Measurements from ENCODE around the gene BNIP2. TPM values are rescaled to one million over a fixed set of nuclear protein-coding genes. Genes with fewer than 3 reads are reported as not detected.

The BNIP2 gene
- total and polyA plus RNA-seq, 4 donors, result 17.4 to 73.6 (median 29.6) TPM

DNA sequence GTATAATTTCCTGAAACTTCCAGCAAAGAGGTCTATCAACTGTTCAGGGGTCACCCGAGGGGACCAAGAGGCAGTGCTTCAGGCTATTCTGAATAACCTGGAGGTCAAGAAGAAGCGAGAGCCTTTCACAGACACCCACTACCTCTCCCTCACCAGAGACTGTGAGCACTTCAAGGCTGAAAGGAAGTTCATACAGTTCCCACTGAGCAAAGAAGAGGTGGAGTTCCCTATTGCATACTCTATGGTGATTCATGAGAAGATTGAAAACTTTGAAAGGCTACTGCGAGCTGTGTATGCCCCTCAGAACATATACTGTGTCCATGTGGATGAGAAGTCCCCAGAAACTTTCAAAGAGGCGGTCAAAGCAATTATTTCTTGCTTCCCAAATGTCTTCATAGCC is 70.7 kb downstream of the BNIP2 start:
- no peaks in the 10 kb centered on the region for H3K4me1 ChIP-seq (ENCODE audit: control insufficient read depth in 4 of 4, insufficient read depth in 4 of 4, low read length in 3 of 4)
- DNase-seq (ENCODE audit: low spot score), result no peak
- no peak overlapping the region for H3K27ac ChIP-seq (ENCODE audit: low read depth in 1 of 2, low read length in 2 of 2)
- no peaks in the 10 kb centered on the region for H3K36me3 ChIP-seq (ENCODE audit: control insufficient read depth in 4 of 4, insufficient read depth in 3 of 4, low read depth in 1 of 4, low read length in 3 of 4)
- H3K9ac ChIP-seq (ENCODE audit: low read depth in 1 of 2, low read length in 2 of 2), result no peak overlapping the region
- H3K9me3 ChIP-seq (ENCODE audit: control insufficient read depth in 4 of 4, low read length in 3 of 4), result no peaks in the 10 kb centered on the region
- H3K27me3 ChIP-seq (ENCODE audit: control insufficient read depth in 4 of 4, insufficient read depth in 4 of 4, low read length in 3 of 4), result peaks cover 0 to 4% (median 0%) of the 10 kb centered on the region in 4 donors
- no peak for TF ChIP-seq HNF4A (conservative IDR thresholded peaks at IDR 0.05)
- no peak for TF ChIP-seq NR2F2 (IDR thresholded peaks at IDR 0.05)
- TF ChIP-seq, protein P1, sequence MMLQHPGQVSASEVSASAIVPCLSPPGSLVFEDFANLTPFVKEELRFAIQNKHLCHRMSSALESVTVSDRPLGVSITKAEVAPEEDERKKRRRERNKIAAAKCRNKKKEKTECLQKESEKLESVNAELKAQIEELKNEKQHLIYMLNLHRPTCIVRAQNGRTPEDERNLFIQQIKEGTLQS (IDR thresholded peaks at IDR 0.05), result no peak
- no peak for TF ChIP-seq FOXA2 (IDR thresholded peaks at IDR 0.05)
- TF ChIP-seq JUND (IDR thresholded peaks at IDR 0.05), result no peak
- TF ChIP-seq, protein P2, sequence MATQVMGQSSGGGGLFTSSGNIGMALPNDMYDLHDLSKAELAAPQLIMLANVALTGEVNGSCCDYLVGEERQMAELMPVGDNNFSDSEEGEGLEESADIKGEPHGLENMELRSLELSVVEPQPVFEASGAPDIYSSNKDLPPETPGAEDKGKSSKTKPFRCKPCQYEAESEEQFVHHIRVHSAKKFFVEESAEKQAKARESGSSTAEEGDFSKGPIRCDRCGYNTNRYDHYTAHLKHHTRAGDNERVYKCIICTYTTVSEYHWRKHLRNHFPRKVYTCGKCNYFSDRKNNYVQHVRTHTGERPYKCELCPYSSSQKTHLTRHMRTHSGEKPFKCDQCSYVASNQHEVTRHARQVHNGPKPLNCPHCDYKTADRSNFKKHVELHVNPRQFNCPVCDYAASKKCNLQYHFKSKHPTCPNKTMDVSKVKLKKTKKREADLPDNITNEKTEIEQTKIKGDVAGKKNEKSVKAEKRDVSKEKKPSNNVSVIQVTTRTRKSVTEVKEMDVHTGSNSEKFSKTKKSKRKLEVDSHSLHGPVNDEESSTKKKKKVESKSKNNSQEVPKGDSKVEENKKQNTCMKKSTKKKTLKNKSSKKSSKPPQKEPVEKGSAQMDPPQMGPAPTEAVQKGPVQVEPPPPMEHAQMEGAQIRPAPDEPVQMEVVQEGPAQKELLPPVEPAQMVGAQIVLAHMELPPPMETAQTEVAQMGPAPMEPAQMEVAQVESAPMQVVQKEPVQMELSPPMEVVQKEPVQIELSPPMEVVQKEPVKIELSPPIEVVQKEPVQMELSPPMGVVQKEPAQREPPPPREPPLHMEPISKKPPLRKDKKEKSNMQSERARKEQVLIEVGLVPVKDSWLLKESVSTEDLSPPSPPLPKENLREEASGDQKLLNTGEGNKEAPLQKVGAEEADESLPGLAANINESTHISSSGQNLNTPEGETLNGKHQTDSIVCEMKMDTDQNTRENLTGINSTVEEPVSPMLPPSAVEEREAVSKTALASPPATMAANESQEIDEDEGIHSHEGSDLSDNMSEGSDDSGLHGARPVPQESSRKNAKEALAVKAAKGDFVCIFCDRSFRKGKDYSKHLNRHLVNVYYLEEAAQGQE (IDR thresholded peaks at IDR 0.05), result no peak
- no peak for TF ChIP-seq TAF1 (conservative IDR thresholded peaks at IDR 0.05)
- TF ChIP-seq SP1 (IDR thresholded peaks at IDR 0.05), result no peak
- TF ChIP-seq RXRA (IDR thresholded peaks at IDR 0.05), result no peak
- TF ChIP-seq YY1 (IDR thresholded peaks at IDR 0.05), result no peak
- TF ChIP-seq, protein P3, sequence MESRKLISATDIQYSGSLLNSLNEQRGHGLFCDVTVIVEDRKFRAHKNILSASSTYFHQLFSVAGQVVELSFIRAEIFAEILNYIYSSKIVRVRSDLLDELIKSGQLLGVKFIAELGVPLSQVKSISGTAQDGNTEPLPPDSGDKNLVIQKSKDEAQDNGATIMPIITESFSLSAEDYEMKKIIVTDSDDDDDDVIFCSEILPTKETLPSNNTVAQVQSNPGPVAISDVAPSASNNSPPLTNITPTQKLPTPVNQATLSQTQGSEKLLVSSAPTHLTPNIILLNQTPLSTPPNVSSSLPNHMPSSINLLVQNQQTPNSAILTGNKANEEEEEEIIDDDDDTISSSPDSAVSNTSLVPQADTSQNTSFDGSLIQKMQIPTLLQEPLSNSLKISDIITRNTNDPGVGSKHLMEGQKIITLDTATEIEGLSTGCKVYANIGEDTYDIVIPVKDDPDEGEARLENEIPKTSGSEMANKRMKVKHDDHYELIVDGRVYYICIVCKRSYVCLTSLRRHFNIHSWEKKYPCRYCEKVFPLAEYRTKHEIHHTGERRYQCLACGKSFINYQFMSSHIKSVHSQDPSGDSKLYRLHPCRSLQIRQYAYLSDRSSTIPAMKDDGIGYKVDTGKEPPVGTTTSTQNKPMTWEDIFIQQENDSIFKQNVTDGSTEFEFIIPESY (IDR thresholded peaks at IDR 0.05), result no peak
- TF ChIP-seq EGR1 (IDR thresholded peaks at IDR 0.05; ENCODE audit: low read depth in 2 of 2), result no peak
- TF ChIP-seq, protein P4, sequence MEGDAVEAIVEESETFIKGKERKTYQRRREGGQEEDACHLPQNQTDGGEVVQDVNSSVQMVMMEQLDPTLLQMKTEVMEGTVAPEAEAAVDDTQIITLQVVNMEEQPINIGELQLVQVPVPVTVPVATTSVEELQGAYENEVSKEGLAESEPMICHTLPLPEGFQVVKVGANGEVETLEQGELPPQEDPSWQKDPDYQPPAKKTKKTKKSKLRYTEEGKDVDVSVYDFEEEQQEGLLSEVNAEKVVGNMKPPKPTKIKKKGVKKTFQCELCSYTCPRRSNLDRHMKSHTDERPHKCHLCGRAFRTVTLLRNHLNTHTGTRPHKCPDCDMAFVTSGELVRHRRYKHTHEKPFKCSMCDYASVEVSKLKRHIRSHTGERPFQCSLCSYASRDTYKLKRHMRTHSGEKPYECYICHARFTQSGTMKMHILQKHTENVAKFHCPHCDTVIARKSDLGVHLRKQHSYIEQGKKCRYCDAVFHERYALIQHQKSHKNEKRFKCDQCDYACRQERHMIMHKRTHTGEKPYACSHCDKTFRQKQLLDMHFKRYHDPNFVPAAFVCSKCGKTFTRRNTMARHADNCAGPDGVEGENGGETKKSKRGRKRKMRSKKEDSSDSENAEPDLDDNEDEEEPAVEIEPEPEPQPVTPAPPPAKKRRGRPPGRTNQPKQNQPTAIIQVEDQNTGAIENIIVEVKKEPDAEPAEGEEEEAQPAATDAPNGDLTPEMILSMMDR (IDR thresholded peaks at IDR 0.05; ENCODE audit: low read depth, low read length, missing input control), result no peak
- no peak for TF ChIP-seq FOXA1 (IDR thresholded peaks at IDR 0.05)
- no peak for TF ChIP-seq HNF4G (IDR thresholded peaks at IDR 0.05)
- TF ChIP-seq, protein P5, sequence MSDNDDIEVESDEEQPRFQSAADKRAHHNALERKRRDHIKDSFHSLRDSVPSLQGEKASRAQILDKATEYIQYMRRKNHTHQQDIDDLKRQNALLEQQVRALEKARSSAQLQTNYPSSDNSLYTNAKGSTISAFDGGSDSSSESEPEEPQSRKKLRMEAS (IDR thresholded peaks at IDR 0.05), result no peak
- no peak for TF ChIP-seq GABPA (IDR thresholded peaks at IDR 0.05 in 1 of 2, conservative IDR thresholded peaks at IDR 0.05 in 1 of 2)
- TF ChIP-seq RAD21 (IDR thresholded peaks at IDR 0.05), result no peak
- WGBS, result 81% methylated on average over 4 of the region's 4 CpGs
- H3K4me3 ChIP-seq (ENCODE audit: low read depth in 1 of 3, low read length in 3 of 3), result no peak overlapping the region

Measured in liver (tissue), 9 donors.